Liver (tissue), 9 donors: ENCODE data around the gene PNPLA2. TPM values are rescaled to one million over a fixed set of nuclear protein-coding genes. Genes with fewer than 3 reads are reported as not detected.

Experiments used
- DNase-seq: peaks from one replicate; pipeline ENCODE4 v3.0.0-alpha.2; 2017; ENCODE audit warnings: low spot score
- H3K27ac ChIP-seq, 2 donors: one replicate each; pipeline ENCODE4 v1.7.0; 2013; ENCODE audit warnings: inconsistent platforms in 2 of 2, low read length in 2 of 2, control low read depth in 1 of 2, low read depth in 1 of 2, mild to moderate bottlenecking in 1 of 2
- H3K27me3 ChIP-seq, 4 donors: one replicate each; pipeline versions ENCODE4 v1.6.1 to v1.7.0; 2013; ENCODE audit warnings: low read length in 3 of 4, inconsistent platforms in 1 of 4, mild to moderate bottlenecking in 1 of 4, moderate library complexity in 1 of 4; ENCODE audit not compliant: control insufficient read depth in 4 of 4, insufficient read depth in 4 of 4
- H3K36me3 ChIP-seq, 4 donors: one replicate each; pipeline versions ENCODE4 v1.6.1 to v1.7.0; 2013; ENCODE audit warnings: low read length in 3 of 4, mild to moderate bottlenecking in 3 of 4, low read depth in 1 of 4, moderate library complexity in 1 of 4; ENCODE audit not compliant: control insufficient read depth in 4 of 4, insufficient read depth in 3 of 4
- H3K4me1 ChIP-seq, 4 donors: one replicate each; pipeline versions ENCODE4 v1.6.1 to v1.7.0; 2013; ENCODE audit warnings: low read length in 3 of 4, mild to moderate bottlenecking in 3 of 4, moderate library complexity in 1 of 4; ENCODE audit not compliant: control insufficient read depth in 4 of 4, insufficient read depth in 4 of 4
- H3K4me3 ChIP-seq, 3 donors: one replicate each; pipeline versions ENCODE4 v1.6.1 to v1.7.0; 2013; ENCODE audit warnings: low read length in 3 of 3, control low read depth in 1 of 3, low read depth in 1 of 3, mild to moderate bottlenecking in 1 of 3
- H3K9ac ChIP-seq, 2 donors: one replicate each; pipeline ENCODE4 v1.7.0; 2013; ENCODE audit warnings: low read length in 2 of 2, mild to moderate bottlenecking in 2 of 2, moderate library complexity in 2 of 2, control low read depth in 1 of 2, low read depth in 1 of 2
- H3K9me3 ChIP-seq, 4 donors: one replicate each; pipeline versions ENCODE4 v1.6.1 to v1.7.0; 2013; ENCODE audit warnings: low read length in 3 of 4; ENCODE audit not compliant: control insufficient read depth in 4 of 4
- EGR1 ChIP-seq, 2 donors: IDR thresholded peaks; 2 replicates each; pipeline ENCODE4 v1.6.1; 2016 to 2018; ENCODE audit warnings: antibody characterized with exemption in 2 of 2, low read depth in 2 of 2
- FOXA1 ChIP-seq: IDR thresholded peaks from 2 replicates; pipeline ENCODE4 v1.6.1; 2016; ENCODE audit warnings: antibody characterized with exemption
- FOXA2 ChIP-seq: IDR thresholded peaks from 2 replicates; pipeline ENCODE4 v1.6.1; 2016; ENCODE audit warnings: antibody characterized with exemption
- GABPA ChIP-seq, 2 donors: IDR thresholded peaks in 1 of 2; conservative IDR thresholded peaks in 1 of 2; 2 replicates each; pipeline ENCODE4 v1.6.1; 2016; ENCODE audit warnings: antibody characterized with exemption in 2 of 2, mild to moderate bottlenecking in 1 of 2, moderate library complexity in 1 of 2
- HNF4A ChIP-seq, 2 donors: conservative IDR thresholded peaks; 2 replicates each; pipeline ENCODE4 v1.6.1; 2016; ENCODE audit warnings: antibody characterized with exemption in 2 of 2, mild to moderate bottlenecking in 2 of 2
- HNF4G ChIP-seq: IDR thresholded peaks from 2 replicates; pipeline ENCODE4 v1.6.1; 2016; ENCODE audit warnings: antibody characterized with exemption
- JUND ChIP-seq, 2 donors: IDR thresholded peaks; 2 replicates each; pipeline ENCODE4 v1.6.1; 2016; ENCODE audit warnings: antibody characterized with exemption in 2 of 2
- NR2F2 ChIP-seq: IDR thresholded peaks from 2 replicates; pipeline ENCODE4 v1.6.1; 2016; ENCODE audit warnings: antibody characterized with exemption
- RAD21 ChIP-seq, 2 donors: IDR thresholded peaks; 2 replicates each; pipeline ENCODE4 v1.6.1; 2016; ENCODE audit warnings: antibody characterized with exemption in 2 of 2, mild to moderate bottlenecking in 2 of 2
- RXRA ChIP-seq, 2 donors: IDR thresholded peaks; 2 replicates each; pipeline ENCODE4 v1.6.1; 2017 to 2018; ENCODE audit warnings: antibody characterized with exemption in 2 of 2, mild to moderate bottlenecking in 1 of 2
- SP1 ChIP-seq: IDR thresholded peaks from 2 replicates; pipeline ENCODE4 v1.6.1; 2018; ENCODE audit warnings: antibody characterized with exemption, mild to moderate bottlenecking
- TAF1 ChIP-seq: conservative IDR thresholded peaks from 2 replicates; pipeline ENCODE4 v1.6.1; 2016; ENCODE audit warnings: antibody characterized with exemption, mild to moderate bottlenecking
- YY1 ChIP-seq: IDR thresholded peaks from 2 replicates; pipeline ENCODE4 v1.6.1; 2016; ENCODE audit warnings: antibody characterized with exemption, mild to moderate bottlenecking
- WGBS: extraction: QIAGEN DNeasy Blood & Tissue Kit; methylation state at CpG from one replicate; pipeline ENCODE4 v1.1.7; 2013; 5-methylcytosine and 5-hydroxymethylcytosine counted together
- polyA plus RNA-seq, 2 donors: library from polyadenylated mRNA; stranded (reverse) in 1 of 2; unstranded in 1 of 2; fragments of 200-250 nt in 1 of 2; fragments of >200 nt in 1 of 2; fragmentation: Nextera tagmentation in 1 of 2; extraction: Ambion mirVana in 1 of 2; gene quantifications; one replicate each; pipeline versions ENCODE4 v1.2.1 to v1.2.3, GENCODE V29; 2013 to 2015
- total RNA-seq, 2 donors: library from RNA; depleted of rRNA; stranded (reverse); fragments of >200 nt; gene quantifications; one replicate each; pipeline ENCODE4 v1.2.3, GENCODE V29; 2014
- TF ChIP-seq, protein P1 (sequence below): IDR thresholded peaks from 2 replicates; pipeline ENCODE4 v1.6.1; 2016; ENCODE audit warnings: antibody characterized with exemption
- TF ChIP-seq, protein P2 (sequence below): IDR thresholded peaks from 2 replicates; pipeline ENCODE4 v1.6.1; 2016; ENCODE audit warnings: antibody characterized with exemption, mild to moderate bottlenecking
- TF ChIP-seq, protein P3 (sequence below): IDR thresholded peaks from 2 replicates; pipeline ENCODE4 v1.6.1; 2016; ENCODE audit warnings: antibody characterized with exemption
- TF ChIP-seq, protein P4 (sequence below): IDR thresholded peaks from 2 replicates; pipeline ENCODE4 v1.6.1; 2016; ENCODE audit warnings: antibody characterized with exemption
- donor health status: healthy.
- donor health status: healthy.
- donor health status: healthy.
- donor health status: healthy.
- donor health status: healthy.

Gene PNPLA2
- total and polyA plus RNA-seq, 4 donors, result 13.7 to 58.9 (median 27.2) TPM

DNA sequence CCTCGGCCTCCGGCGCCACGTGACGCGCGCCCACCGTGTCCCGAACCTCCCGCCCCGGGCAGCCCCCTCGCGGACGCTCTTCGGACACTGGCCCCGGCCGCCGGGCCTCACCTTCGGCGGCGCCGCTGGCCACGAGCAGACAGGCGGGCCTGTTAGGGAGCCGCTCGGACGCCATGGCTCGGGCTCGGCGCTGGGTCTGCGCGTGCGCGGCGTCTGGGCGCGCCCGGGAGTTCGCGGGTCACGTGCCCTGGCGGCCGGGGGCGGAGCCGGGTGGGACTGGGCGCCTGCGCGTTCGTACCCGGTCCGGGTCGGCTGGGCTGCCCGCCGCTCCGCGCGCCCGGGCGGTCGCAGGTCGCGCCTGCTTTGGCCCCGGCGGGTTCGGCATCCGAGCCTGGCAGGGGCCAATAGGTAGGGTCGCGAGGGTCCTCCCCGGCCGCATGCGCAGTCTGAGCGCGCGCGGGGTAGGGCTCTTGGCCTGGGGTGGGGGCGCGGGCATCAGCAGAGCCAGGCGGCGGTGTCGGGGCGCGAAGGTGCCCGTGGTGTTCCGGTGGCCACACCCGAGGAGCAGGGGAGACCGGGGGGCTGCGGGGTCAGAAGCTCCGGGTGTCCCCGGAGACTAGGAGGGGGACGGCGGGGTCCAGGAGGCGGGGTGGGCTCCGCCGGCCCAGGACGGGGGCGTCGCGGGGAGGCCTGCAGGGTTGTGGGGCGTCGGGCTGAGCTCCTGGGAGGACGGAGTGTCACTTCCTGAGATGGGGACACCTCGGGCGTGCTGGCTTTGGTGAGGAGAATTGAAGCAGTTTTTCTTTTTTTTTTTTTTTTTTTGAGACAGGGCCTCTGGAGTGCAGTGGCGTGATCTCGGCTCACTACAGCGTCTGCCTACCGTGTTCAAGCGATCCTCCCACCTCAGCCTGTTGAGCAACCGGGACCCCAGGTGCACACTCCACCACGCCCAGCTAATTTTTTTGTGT lies 41.1 kb upstream of the PNPLA2 start, which contains the start of gene GATD1:
Gene GATD1, minus strand, starts transcription at position 200 of the 968 bp plus-strand sequence. Its CDS starts 25 bp downstream, at position 175.
- Histone ChIP-seq H3K9ac (peak within 1 kb of the TSS in 1 of 2 donors; percentile 32), H3K4me1 (peaks cover 13 to 37% (median 21%) of the 10 kb centered on the region in 4 donors), H3K4me3 (peak within 1 kb of the TSS; percentile 73 to 95 (median 75)), H3K27ac (peak within 1 kb of the TSS; percentile 70 to 77), H3K9me3 (no peaks in the 10 kb centered on the region), H3K27me3 (no peaks in the 10 kb centered on the region), H3K36me3 (peaks cover 0 to 12% (median 4%) of the 10 kb centered on the region in 4 donors)
- WGBS, result 1% methylated on average over 110 of the region's 110 CpGs
- TF ChIP-seq SP1 (no peak), TAF1 (no peak), JUND (IDR thresholded peaks at IDR 0.05) (no peak), NR2F2 (no peak)
- TF ChIP-seq, protein P1, sequence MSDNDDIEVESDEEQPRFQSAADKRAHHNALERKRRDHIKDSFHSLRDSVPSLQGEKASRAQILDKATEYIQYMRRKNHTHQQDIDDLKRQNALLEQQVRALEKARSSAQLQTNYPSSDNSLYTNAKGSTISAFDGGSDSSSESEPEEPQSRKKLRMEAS, result no peak
- peak; percentile 96 for DNase-seq

DNA sequence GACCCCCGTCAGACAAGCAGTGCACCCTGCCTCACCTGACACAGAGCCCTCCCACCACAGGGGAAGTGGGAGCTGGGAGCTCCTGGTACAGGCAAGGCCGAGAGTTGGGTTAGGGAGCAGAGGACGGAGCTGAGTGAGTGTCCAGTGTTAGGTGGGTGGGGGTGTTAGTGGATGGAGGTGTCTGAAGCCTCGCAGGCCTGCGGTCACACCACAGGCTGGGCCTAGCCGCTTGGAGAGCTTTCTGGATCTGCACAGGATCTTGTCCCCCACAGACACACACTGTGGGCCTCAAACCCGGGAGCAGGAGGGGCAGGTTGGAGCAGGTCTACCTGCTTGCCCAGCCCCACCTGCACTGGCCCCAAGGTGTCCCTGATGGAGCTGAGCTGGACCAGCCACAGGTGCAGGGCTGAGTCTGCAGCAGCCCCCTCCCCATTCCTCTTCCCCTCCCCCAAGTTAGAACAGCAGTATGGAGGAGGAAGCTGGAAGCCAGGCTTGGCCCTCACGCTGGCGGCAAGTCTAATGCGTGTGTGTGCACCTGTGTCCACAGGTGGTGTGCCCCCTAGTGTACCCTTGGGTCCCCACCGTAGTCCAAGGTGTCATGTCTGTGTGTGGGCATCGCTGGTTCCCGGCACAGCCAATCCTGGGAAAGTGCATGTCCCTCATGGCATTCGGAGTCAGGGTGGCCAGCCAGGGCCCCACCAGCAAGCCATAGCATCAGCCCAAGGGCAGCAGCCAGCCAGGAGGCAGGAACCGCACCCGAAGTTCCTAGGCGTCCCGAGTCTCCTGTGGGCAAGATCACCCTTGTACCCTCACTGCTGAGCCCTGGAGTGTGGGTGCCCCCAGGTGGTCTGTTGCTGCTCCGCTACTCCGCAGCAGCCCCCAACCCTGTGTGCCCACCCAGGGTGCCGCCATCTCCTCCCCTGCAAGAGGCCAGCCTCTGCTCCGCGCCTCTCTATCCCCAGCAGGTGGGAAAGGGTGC lies 39.4 kb upstream of the PNPLA2 start:
- peak overlapping the region in 1 of 3 donors; percentile 95 for H3K4me3 ChIP-seq
- no peak for DNase-seq
- H3K36me3 ChIP-seq, result peaks cover 0 to 5% (median 0%) of the 10 kb centered on the region in 4 donors
- TF ChIP-seq EGR1 (IDR thresholded peaks at IDR 0.05; ENCODE audit: low read depth in 2 of 2) (no peak), SP1 (no peak)
- no peak overlapping the region for H3K9ac ChIP-seq
- WGBS, result 92% methylated on average over 23 of the region's 23 CpGs
- no peak overlapping the region for H3K27ac ChIP-seq
- H3K9me3 ChIP-seq, result no peaks in the 10 kb centered on the region
- H3K4me1 ChIP-seq, result peaks cover 13 to 37% (median 21%) of the 10 kb centered on the region in 4 donors
- no peaks in the 10 kb centered on the region for H3K27me3 ChIP-seq

DNA sequence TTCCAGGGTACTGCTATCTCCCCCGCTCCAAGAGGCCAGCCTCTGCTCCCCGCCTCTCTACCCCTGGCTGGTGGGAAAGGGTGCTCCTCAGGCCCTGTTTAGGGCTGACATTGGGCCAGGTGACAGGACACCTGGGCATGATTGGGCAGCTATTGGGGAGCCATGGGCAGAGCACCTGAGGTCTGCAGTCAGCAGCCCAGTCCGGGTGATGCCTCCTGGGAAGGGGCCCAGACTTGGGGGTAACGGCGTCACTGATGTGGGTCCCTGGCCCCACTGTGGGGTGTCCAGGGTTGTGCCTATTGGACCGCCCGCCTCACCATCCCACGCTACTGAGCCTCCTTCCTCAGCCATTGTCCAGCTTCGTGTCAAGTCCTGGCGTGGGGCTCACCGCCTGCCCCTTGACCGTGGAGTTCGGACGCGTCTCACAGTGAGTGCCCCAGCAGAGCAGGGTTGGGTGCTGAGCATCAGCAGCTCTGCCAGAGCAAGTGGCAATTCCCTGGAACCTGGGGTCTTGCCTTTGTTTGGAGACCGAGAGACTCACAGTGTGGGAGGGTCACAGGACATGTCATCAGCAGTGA lies 38.7 kb upstream of the PNPLA2 start:
- WGBS, result 97% methylated on average over 16 of the region's 16 CpGs
- peaks cover 13 to 37% (median 21%) of the 10 kb centered on the region in 4 donors for H3K4me1 ChIP-seq
- no peak for DNase-seq
- H3K9me3 ChIP-seq, result no peaks in the 10 kb centered on the region
- no peak overlapping the region for H3K9ac ChIP-seq
- no peaks in the 10 kb centered on the region for H3K27me3 ChIP-seq
- H3K36me3 ChIP-seq, result peaks cover 0 to 6% (median 0%) of the 10 kb centered on the region in 4 donors
- no peak overlapping the region for H3K27ac ChIP-seq
- H3K4me3 ChIP-seq, result no peak overlapping the region
- TF ChIP-seq RAD21 (IDR thresholded peaks at IDR 0.05) (no peak), FOXA1 (no peak), YY1 (no peak), HNF4G (no peak), FOXA2 (no peak), SP1 (no peak), NR2F2 (no peak), RXRA (IDR thresholded peaks at IDR 0.05) (no peak), GABPA (IDR thresholded peaks at IDR 0.05 in 1 of 2, conservative IDR thresholded peaks at IDR 0.05 in 1 of 2) (no peak), JUND (IDR thresholded peaks at IDR 0.05) (no peak), HNF4A (conservative IDR thresholded peaks at IDR 0.05) (no peak), TAF1 (no peak)
- TF ChIP-seq, protein P2, sequence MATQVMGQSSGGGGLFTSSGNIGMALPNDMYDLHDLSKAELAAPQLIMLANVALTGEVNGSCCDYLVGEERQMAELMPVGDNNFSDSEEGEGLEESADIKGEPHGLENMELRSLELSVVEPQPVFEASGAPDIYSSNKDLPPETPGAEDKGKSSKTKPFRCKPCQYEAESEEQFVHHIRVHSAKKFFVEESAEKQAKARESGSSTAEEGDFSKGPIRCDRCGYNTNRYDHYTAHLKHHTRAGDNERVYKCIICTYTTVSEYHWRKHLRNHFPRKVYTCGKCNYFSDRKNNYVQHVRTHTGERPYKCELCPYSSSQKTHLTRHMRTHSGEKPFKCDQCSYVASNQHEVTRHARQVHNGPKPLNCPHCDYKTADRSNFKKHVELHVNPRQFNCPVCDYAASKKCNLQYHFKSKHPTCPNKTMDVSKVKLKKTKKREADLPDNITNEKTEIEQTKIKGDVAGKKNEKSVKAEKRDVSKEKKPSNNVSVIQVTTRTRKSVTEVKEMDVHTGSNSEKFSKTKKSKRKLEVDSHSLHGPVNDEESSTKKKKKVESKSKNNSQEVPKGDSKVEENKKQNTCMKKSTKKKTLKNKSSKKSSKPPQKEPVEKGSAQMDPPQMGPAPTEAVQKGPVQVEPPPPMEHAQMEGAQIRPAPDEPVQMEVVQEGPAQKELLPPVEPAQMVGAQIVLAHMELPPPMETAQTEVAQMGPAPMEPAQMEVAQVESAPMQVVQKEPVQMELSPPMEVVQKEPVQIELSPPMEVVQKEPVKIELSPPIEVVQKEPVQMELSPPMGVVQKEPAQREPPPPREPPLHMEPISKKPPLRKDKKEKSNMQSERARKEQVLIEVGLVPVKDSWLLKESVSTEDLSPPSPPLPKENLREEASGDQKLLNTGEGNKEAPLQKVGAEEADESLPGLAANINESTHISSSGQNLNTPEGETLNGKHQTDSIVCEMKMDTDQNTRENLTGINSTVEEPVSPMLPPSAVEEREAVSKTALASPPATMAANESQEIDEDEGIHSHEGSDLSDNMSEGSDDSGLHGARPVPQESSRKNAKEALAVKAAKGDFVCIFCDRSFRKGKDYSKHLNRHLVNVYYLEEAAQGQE, result no peak
- TF ChIP-seq, protein P1, result no peak
- TF ChIP-seq, protein P3, sequence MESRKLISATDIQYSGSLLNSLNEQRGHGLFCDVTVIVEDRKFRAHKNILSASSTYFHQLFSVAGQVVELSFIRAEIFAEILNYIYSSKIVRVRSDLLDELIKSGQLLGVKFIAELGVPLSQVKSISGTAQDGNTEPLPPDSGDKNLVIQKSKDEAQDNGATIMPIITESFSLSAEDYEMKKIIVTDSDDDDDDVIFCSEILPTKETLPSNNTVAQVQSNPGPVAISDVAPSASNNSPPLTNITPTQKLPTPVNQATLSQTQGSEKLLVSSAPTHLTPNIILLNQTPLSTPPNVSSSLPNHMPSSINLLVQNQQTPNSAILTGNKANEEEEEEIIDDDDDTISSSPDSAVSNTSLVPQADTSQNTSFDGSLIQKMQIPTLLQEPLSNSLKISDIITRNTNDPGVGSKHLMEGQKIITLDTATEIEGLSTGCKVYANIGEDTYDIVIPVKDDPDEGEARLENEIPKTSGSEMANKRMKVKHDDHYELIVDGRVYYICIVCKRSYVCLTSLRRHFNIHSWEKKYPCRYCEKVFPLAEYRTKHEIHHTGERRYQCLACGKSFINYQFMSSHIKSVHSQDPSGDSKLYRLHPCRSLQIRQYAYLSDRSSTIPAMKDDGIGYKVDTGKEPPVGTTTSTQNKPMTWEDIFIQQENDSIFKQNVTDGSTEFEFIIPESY, result no peak
- TF ChIP-seq, protein P4, sequence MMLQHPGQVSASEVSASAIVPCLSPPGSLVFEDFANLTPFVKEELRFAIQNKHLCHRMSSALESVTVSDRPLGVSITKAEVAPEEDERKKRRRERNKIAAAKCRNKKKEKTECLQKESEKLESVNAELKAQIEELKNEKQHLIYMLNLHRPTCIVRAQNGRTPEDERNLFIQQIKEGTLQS, result no peak
